Vagina (tissue), 2 donors: ENCODE data around the gene FRS2. TPM values are rescaled to one million over a fixed set of nuclear protein-coding genes. Genes with fewer than 3 reads are reported as not detected.
"Not testable (repeated sequence)": the region's sequence is repeated elsewhere in the genome, so short reads cannot be mapped to it uniquely, and the experiment has no call there.

Source experiments
- DNase-seq, 2 donors: peaks; one replicate each; pipeline ENCODE4 v3.0.0-alpha.2; 2017; ENCODE audit errors: extremely low spot score in 2 of 2
- H3K27ac ChIP-seq: fragments of 200-600 bp; sonication (generic); one replicate; pipeline ENCODE4 v1.5.1; 2019
- H3K27me3 ChIP-seq: fragments of 200-600 bp; sonication (generic); one replicate; pipeline ENCODE4 v1.5.1; 2019
- H3K36me3 ChIP-seq, 2 donors: fragments of 200-600 bp; sonication (generic); one replicate each; pipeline ENCODE4 v1.5.1; 2017 to 2019
- H3K4me1 ChIP-seq: fragments of 200-600 bp; sonication (generic); one replicate; pipeline ENCODE4 v1.5.1; 2019
- H3K4me3 ChIP-seq, 2 donors: fragments of 200-600 bp; sonication (generic); 1 replicate in 1 of 2; 2 replicates in 1 of 2; pipeline ENCODE4 v1.5.1; 2016 to 2019
- H3K9me3 ChIP-seq: fragments of 200-600 bp; sonication (generic); one replicate; pipeline ENCODE4 v1.5.1; 2019
- CTCF ChIP-seq, 3 experiments: fragments of 450-650 bp in 2 of 3; fragments of 200-600 bp in 1 of 3; sonication (generic) in 1 of 3; IDR thresholded peaks; one replicate each; pipeline ENCODE4 v1.5.1; 2017 to 2019; ENCODE audit warnings: antibody characterized with exemption in 3 of 3, mild to moderate bottlenecking in 2 of 3, moderate library complexity in 2 of 3
- POLR2A ChIP-seq, 2 donors: fragments of 450-650 bp; IDR thresholded peaks; one replicate each; pipeline ENCODE4 v1.6.1; 2017; ENCODE audit warnings: antibody characterized with exemption in 2 of 2, mild to moderate bottlenecking in 2 of 2, moderate library complexity in 2 of 2
- POLR2AphosphoS5 ChIP-seq, 2 donors: sonication (generic); formaldehyde crosslinking; IDR thresholded peaks; one replicate each; pipeline ENCODE4 v1.9.0; 2017; ENCODE audit warnings: antibody characterized with exemption in 2 of 2, mild to moderate bottlenecking in 2 of 2, low read depth in 1 of 2; ENCODE audit not compliant: insufficient read depth in 1 of 2
- intact Hi-C: fragments of 100-400 bp; cut with DNase I; formaldehyde crosslinking; loops from one replicate; pipeline ENCODE4 v1.15.1; 2023
- total RNA-seq: library from RNA; depleted of rRNA; stranded (reverse); fragments of >200 nt; gene quantifications from one replicate; pipeline ENCODE4 v1.2.3, GENCODE V29; 2016

The FRS2 gene
- total RNA-seq, 1 donor from 2014 or later = 44.0 TPM

GRCh38 chr12:69443916-69444315, 26.3 kb upstream of the FRS2 start:
- H3K4me1 ChIP-seq = no peaks in the 10 kb centered on the region
- H3K36me3 ChIP-seq = no peaks in the 10 kb centered on the region
- intact Hi-C loops = loop anchor here (5.0 kb wide), 1 partner anchor 1748 kb away; no protein-coding TSS in a partner anchor
- H3K9me3 ChIP-seq = no peaks in the 10 kb centered on the region
- no peaks in the 10 kb centered on the region for H3K27me3 ChIP-seq
- TF ChIP-seq CTCF (IDR thresholded peaks at IDR 0.05) (no peak), POLR2A (IDR thresholded peaks at IDR 0.05) (no peak)
- DNase-seq = no peak
- H3K27ac ChIP-seq = no peak overlapping the region
- H3K4me3 ChIP-seq = no peak overlapping the region

- intact Hi-C loops = no loop called here
- H3K36me3 ChIP-seq = no peaks in the 10 kb centered on the region
- no peak for DNase-seq
- TF ChIP-seq CTCF (IDR thresholded peaks at IDR 0.05) (no peak), POLR2AphosphoS5 (IDR thresholded peaks at IDR 0.05; ENCODE audit: insufficient read depth in 1 of 2, low read depth in 1 of 2) (no peak), POLR2A (IDR thresholded peaks at IDR 0.05) (no peak)
- H3K27me3 ChIP-seq = no peaks in the 10 kb centered on the region
- no peak overlapping the region for H3K27ac ChIP-seq
- no peaks in the 10 kb centered on the region for H3K9me3 ChIP-seq
- H3K4me3 ChIP-seq = no peak overlapping the region
- no peaks in the 10 kb centered on the region for H3K4me1 ChIP-seq
Measured at GRCh38 chr12:69447892-69448291, 22.3 kb upstream of the FRS2 start.

- H3K36me3 ChIP-seq, H3K27me3 ChIP-seq, H3K4me3 ChIP-seq, DNase-seq, H3K9me3 ChIP-seq, H3K27ac ChIP-seq, intact Hi-C loops, H3K4me1 ChIP-seq: not testable (repeated sequence)
Measured at GRCh38 chr12:69452598-69453132, 17.5 kb upstream of the FRS2 start.

GRCh38 chr12:69456239-69456638, 13.9 kb upstream of the FRS2 start:
- no peaks in the 10 kb centered on the region for H3K27me3 ChIP-seq
- H3K36me3 ChIP-seq = no peaks in the 10 kb centered on the region
- intact Hi-C loops = no loop called here
- H3K4me3 ChIP-seq = no peak overlapping the region
- no peak for DNase-seq
- no peak for TF ChIP-seq POLR2AphosphoS5 (IDR thresholded peaks at IDR 0.05; ENCODE audit: insufficient read depth in 1 of 2, low read depth in 1 of 2)
- TF ChIP-seq CTCF (IDR thresholded peaks at IDR 0.05) = no peak
- no peak for TF ChIP-seq POLR2A (IDR thresholded peaks at IDR 0.05)
- H3K4me1 ChIP-seq = no peaks in the 10 kb centered on the region
- H3K27ac ChIP-seq = no peak overlapping the region
- no peaks in the 10 kb centered on the region for H3K9me3 ChIP-seq

- TF ChIP-seq POLR2AphosphoS5 (IDR thresholded peaks at IDR 0.05; ENCODE audit: insufficient read depth in 1 of 2, low read depth in 1 of 2) (no peak), CTCF (IDR thresholded peaks at IDR 0.05) (no peak), POLR2A (IDR thresholded peaks at IDR 0.05) (no peak)
- no peak for DNase-seq
- no peak overlapping the region for H3K4me3 ChIP-seq
- H3K27me3 ChIP-seq = no peaks in the 10 kb centered on the region
- no peaks in the 10 kb centered on the region for H3K36me3 ChIP-seq
- intact Hi-C loops = no loop called here
- H3K9me3 ChIP-seq = no peaks in the 10 kb centered on the region
- no peaks in the 10 kb centered on the region for H3K4me1 ChIP-seq
- H3K27ac ChIP-seq = no peak overlapping the region
Measured at GRCh38 chr12:69457433-69457832, 12.8 kb upstream of the FRS2 start.

GRCh38 chr12:69459477-69459876, 10.7 kb upstream of the FRS2 start:
- DNase-seq = no peak
- H3K9me3 ChIP-seq = no peaks in the 10 kb centered on the region
- H3K27me3 ChIP-seq = no peaks in the 10 kb centered on the region
- no peaks in the 10 kb centered on the region for H3K4me1 ChIP-seq
- TF ChIP-seq CTCF (IDR thresholded peaks at IDR 0.05) = no peak
- TF ChIP-seq POLR2AphosphoS5 (IDR thresholded peaks at IDR 0.05; ENCODE audit: insufficient read depth in 1 of 2, low read depth in 1 of 2) = no peak
- TF ChIP-seq POLR2A (IDR thresholded peaks at IDR 0.05) = no peak
- intact Hi-C loops = no loop called here
- no peaks in the 10 kb centered on the region for H3K36me3 ChIP-seq
- no peak overlapping the region for H3K27ac ChIP-seq
- H3K4me3 ChIP-seq = no peak overlapping the region
